ENCODE data around the gene PADI3. TPM values are rescaled to one million over a fixed set of nuclear protein-coding genes. Genes with fewer than 3 reads are reported as not detected.

The PADI3 gene
- total and polyA plus RNA-seq, 2 of the 8 experiments (the other 6 are each of a cell fraction or from before 2014, with no cell fraction given): 0.37 to 0.94 TPM

DNA sequence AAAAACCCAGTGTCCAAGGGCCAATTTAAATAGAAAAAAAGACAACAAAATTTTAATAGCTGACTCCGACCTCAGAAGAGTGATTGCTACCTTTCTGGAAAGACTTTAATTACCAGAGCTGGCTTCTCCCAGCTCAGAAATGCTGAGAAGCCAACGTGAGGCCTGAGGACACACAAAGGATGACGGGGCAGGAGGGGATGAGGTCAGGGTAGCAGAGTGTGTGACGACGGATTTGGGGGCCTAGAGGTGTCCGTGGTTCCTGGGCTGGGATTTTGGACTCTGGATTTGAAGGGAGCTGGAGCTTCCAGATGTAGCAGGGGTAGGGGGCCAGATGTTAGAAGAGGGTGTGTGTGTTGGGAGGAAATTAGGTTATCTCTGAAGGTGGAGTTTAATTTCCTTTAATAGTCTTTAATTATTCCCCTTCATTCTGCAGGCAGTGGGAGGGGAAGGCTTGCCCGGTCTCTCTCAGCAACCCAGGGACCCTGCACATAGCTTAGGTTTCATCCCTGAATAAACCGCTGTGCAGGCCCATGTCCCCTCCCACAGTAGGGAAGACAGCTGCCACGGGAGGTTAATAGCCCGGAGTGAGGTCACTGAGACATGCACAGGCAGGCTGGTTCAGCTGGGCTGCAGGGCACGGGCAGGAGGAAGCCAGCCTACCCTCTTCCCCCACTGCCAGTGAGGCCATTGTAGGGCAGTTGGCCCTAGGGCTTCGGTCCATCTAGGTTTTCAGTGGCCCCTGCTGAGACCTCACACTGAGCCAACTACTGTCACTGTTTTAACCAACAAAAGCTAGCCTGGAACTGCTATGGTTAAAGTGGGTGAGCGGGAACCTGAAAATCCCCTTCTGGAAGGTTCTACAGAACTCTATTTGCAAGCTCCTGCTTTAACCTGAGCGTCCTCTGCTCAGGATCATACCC, 3.8 kb upstream of the PADI3 start (continued):
- TF ChIP-seq, protein P1, sequence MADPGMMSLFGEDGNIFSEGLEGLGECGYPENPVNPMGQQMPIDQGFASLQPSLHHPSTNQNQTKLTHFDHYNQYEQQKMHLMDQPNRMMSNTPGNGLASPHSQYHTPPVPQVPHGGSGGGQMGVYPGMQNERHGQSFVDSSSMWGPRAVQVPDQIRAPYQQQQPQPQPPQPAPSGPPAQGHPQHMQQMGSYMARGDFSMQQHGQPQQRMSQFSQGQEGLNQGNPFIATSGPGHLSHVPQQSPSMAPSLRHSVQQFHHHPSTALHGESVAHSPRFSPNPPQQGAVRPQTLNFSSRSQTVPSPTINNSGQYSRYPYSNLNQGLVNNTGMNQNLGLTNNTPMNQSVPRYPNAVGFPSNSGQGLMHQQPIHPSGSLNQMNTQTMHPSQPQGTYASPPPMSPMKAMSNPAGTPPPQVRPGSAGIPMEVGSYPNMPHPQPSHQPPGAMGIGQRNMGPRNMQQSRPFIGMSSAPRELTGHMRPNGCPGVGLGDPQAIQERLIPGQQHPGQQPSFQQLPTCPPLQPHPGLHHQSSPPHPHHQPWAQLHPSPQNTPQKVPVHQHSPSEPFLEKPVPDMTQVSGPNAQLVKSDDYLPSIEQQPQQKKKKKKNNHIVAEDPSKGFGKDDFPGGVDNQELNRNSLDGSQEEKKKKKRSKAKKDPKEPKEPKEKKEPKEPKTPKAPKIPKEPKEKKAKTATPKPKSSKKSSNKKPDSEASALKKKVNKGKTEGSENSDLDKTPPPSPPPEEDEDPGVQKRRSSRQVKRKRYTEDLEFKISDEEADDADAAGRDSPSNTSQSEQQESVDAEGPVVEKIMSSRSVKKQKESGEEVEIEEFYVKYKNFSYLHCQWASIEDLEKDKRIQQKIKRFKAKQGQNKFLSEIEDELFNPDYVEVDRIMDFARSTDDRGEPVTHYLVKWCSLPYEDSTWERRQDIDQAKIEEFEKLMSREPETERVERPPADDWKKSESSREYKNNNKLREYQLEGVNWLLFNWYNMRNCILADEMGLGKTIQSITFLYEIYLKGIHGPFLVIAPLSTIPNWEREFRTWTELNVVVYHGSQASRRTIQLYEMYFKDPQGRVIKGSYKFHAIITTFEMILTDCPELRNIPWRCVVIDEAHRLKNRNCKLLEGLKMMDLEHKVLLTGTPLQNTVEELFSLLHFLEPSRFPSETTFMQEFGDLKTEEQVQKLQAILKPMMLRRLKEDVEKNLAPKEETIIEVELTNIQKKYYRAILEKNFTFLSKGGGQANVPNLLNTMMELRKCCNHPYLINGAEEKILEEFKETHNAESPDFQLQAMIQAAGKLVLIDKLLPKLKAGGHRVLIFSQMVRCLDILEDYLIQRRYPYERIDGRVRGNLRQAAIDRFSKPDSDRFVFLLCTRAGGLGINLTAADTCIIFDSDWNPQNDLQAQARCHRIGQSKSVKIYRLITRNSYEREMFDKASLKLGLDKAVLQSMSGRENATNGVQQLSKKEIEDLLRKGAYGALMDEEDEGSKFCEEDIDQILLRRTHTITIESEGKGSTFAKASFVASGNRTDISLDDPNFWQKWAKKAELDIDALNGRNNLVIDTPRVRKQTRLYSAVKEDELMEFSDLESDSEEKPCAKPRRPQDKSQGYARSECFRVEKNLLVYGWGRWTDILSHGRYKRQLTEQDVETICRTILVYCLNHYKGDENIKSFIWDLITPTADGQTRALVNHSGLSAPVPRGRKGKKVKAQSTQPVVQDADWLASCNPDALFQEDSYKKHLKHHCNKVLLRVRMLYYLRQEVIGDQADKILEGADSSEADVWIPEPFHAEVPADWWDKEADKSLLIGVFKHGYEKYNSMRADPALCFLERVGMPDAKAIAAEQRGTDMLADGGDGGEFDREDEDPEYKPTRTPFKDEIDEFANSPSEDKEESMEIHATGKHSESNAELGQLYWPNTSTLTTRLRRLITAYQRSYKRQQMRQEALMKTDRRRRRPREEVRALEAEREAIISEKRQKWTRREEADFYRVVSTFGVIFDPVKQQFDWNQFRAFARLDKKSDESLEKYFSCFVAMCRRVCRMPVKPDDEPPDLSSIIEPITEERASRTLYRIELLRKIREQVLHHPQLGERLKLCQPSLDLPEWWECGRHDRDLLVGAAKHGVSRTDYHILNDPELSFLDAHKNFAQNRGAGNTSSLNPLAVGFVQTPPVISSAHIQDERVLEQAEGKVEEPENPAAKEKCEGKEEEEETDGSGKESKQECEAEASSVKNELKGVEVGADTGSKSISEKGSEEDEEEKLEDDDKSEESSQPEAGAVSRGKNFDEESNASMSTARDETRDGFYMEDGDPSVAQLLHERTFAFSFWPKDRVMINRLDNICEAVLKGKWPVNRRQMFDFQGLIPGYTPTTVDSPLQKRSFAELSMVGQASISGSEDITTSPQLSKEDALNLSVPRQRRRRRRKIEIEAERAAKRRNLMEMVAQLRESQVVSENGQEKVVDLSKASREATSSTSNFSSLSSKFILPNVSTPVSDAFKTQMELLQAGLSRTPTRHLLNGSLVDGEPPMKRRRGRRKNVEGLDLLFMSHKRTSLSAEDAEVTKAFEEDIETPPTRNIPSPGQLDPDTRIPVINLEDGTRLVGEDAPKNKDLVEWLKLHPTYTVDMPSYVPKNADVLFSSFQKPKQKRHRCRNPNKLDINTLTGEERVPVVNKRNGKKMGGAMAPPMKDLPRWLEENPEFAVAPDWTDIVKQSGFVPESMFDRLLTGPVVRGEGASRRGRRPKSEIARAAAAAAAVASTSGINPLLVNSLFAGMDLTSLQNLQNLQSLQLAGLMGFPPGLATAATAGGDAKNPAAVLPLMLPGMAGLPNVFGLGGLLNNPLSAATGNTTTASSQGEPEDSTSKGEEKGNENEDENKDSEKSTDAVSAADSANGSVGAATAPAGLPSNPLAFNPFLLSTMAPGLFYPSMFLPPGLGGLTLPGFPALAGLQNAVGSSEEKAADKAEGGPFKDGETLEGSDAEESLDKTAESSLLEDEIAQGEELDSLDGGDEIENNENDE (IDR thresholded peaks at IDR 0.05; ENCODE audit: insufficient replicate concordance, low read length): no peak
- no peak for TF ChIP-seq FOSL1 (IDR thresholded peaks at IDR 0.05; ENCODE audit: insufficient read depth, low read depth, low read length)
- no peak for TF ChIP-seq BCL11A (IDR thresholded peaks at IDR 0.05; ENCODE audit: low read depth in 2 of 2, low read length in 2 of 2)
- no peak for TF ChIP-seq HDAC6 (IDR thresholded peaks at IDR 0.05; ENCODE audit: low read depth, low read length)
- TF ChIP-seq TAF1 (IDR thresholded peaks at IDR 0.05; ENCODE audit: low read depth, low read length): no peak
- no peak for TF ChIP-seq CBX5 (IDR thresholded peaks at IDR 0.05; ENCODE audit: low read depth, low read length)
- TF ChIP-seq, protein P2, sequence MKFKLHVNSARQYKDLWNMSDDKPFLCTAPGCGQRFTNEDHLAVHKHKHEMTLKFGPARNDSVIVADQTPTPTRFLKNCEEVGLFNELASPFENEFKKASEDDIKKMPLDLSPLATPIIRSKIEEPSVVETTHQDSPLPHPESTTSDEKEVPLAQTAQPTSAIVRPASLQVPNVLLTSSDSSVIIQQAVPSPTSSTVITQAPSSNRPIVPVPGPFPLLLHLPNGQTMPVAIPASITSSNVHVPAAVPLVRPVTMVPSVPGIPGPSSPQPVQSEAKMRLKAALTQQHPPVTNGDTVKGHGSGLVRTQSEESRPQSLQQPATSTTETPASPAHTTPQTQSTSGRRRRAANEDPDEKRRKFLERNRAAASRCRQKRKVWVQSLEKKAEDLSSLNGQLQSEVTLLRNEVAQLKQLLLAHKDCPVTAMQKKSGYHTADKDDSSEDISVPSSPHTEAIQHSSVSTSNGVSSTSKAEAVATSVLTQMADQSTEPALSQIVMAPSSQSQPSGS (IDR thresholded peaks at IDR 0.05; ENCODE audit: low read length): no peak
- TF ChIP-seq JUND (IDR thresholded peaks at IDR 0.05; ENCODE audit: low read length): no peak

Measured in H1 (cell line).